PC-9 (cell line): ENCODE measurements around the gene SHANK2. TPM values are rescaled to one million over a fixed set of nuclear protein-coding genes. Genes with fewer than 3 reads are reported as not detected.

Source experiments
- BruUV-seq: library from RNA; stranded (reverse); fragments of 400-500 nt; replicated peaks from 2 replicates; lab custom pipeline; 2021; lab: Mats Ljungman, UMichigan
- CTCF ChIA-PET: fragments of 300-600 bp; sonication (Branson Sonifier 250); formaldehyde crosslinking; loops from one replicate; lab custom pipeline; 2022; ENCODE audit warnings: antibody characterized with exemption; lab: Charles Lee
- POLR2A ChIA-PET: fragments of 300-600 bp; sonication (Branson Sonifier 250); formaldehyde crosslinking; loops from one replicate; lab custom pipeline; 2022; ENCODE audit warnings: antibody characterized with exemption; ENCODE audit not compliant: unreplicated experiment; lab: Charles Lee
- DNase-seq, 2 experiments: peaks; one replicate each; pipeline versions ENCODE4 v3.0.0 to v3.0.0-alpha.2; 2015 to 2022; ENCODE audit warnings: mixed read lengths in 1 of 2
- H2AFZ ChIP-seq: fragments of 200-600 bp; sonication (generic); 2 replicates; pipeline ENCODE4 v1.8.1; 2017; ENCODE audit warnings: antibody characterized with exemption
- H3F3A ChIP-seq: fragments of 200-600 bp; sonication (generic); 2 replicates; pipeline ENCODE4 v1.8.1; 2017; ENCODE audit warnings: antibody characterized with exemption, mild to moderate bottlenecking, low read depth; ENCODE audit not compliant: insufficient read depth
- H3K27ac ChIP-seq: fragments of 200-600 bp; sonication (generic); 2 replicates; pipeline ENCODE4 v1.6.1; 2016; ENCODE audit warnings: mixed run types
- H3K27me3 ChIP-seq: fragments of 200-600 bp; sonication (generic); 2 replicates; pipeline ENCODE4 v1.6.1; 2016; ENCODE audit warnings: low read depth, mixed run types; ENCODE audit not compliant: insufficient read depth
- H3K36me3 ChIP-seq: fragments of 200-600 bp; sonication (generic); 2 replicates; pipeline ENCODE4 v1.6.1; 2016; ENCODE audit warnings: low read depth, mixed run types
- H3K4me1 ChIP-seq: fragments of 200-600 bp; sonication (generic); replicated peaks from 2 replicates; pipeline ENCODE4 v1.6.1; 2016; ENCODE audit warnings: mixed run types; ENCODE audit not compliant: insufficient read depth
- H3K4me2 ChIP-seq: fragments of 200-600 bp; sonication (generic); 2 replicates; pipeline ENCODE4 v1.6.1; 2017; ENCODE audit warnings: mixed run types
- H3K4me3 ChIP-seq: fragments of 200-600 bp; sonication (generic); 2 replicates; pipeline ENCODE4 v1.6.1; 2016; ENCODE audit warnings: mixed run types
- H3K79me2 ChIP-seq: fragments of 200-600 bp; sonication (generic); 2 replicates; pipeline ENCODE4 v1.6.1; 2017; ENCODE audit warnings: low read depth, mixed run types
- H3K9me2 ChIP-seq: fragments of 200-600 bp; sonication (generic); 2 replicates; pipeline ENCODE4 v1.8.1; 2017; ENCODE audit warnings: mild to moderate bottlenecking; ENCODE audit not compliant: insufficient read depth
- H3K9me3 ChIP-seq: fragments of 200-600 bp; sonication (generic); 2 replicates; pipeline ENCODE4 v1.8.1; 2016; ENCODE audit warnings: low read depth; ENCODE audit not compliant: insufficient read depth
- H4K20me1 ChIP-seq: fragments of 200-600 bp; sonication (generic); 2 replicates; pipeline ENCODE4 v1.8.1; 2017; ENCODE audit not compliant: insufficient read depth
- CTCF ChIP-seq: fragments of 200-600 bp; sonication (generic); conservative IDR thresholded peaks from 2 replicates; pipeline ENCODE4 v1.6.1; 2017; ENCODE audit warnings: mixed run types, antibody characterized with exemption, mild to moderate bottlenecking, moderate library complexity
- EZH2 ChIP-seq: fragments of 200-600 bp; sonication (generic); IDR thresholded peaks from 2 replicates; pipeline ENCODE4 v1.8.0; 2017; ENCODE audit warnings: antibody characterized with exemption, low read depth
- intact Hi-C: fragments of 100-400 bp; cut with micrococcal nuclease; formaldehyde crosslinking; loops from one replicate; pipeline ENCODE4 v1.10.0; 2022; ENCODE audit not compliant: unreplicated experiment
- total RNA-seq: library from RNA; stranded (reverse); gene quantifications from 2 replicates; pipeline ENCODE4 v1.2.3, GENCODE V29; 2021

SHANK2 gene
- total RNA-seq, 1 experiment from 2014 or later: 50.5 TPM

DNA sequence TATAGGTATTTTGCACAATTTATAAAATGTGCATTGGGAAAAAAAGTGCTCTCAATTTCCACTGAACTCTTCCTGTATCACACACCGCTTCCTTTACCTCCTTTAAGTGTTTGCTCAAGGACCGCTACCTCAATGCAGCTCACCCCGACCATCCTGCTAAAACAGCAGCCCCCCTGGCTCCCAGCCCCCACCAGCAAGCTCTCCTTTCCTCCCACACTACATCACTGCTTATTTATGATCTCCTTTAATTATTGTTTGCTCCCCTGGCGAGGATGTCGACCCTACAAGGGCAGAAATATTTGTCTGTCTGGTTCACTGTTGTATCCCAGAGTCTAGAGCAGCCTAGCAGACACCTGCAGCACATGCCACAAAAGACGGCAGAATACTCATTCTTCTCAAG, 10.0 kb downstream of the SHANK2 start:
- CTCF ChIA-PET: interaction anchor here (2.2 kb wide), 1 partner anchor 10 kb away, joined by 12 read pairs; the partner anchor contains the start of gene SHANK2
- intact Hi-C loops: no loop called here
- TF ChIP-seq CTCF: no peak
- no peak for TF ChIP-seq EZH2

DNA sequence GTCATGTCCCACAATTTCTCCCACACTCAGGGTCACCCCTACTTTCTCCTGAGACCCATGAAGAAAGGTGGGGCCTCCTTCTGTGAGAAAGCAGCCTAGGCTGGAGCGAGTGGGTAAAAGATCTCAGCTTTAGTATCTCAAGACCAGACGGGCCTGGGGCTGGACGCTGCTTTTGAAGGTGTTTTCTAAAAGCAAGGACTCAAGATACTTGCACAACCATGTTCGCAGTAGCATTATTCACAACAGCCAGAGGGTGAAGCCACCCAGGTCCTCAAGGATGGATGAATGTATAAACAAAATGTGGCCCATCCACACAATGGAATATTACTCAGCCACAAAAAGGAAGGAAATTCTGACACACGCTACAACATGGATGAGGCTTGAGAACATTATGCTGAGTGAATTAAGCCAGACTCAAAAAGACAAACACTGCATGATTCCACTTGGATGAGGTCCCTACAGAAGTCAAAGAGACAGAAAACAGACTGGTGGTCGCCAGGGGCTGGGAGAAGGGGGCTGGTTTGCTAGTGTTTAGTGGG, 10.6 kb downstream of the SHANK2 start:
- H2AFZ ChIP-seq: peak overlapping the region; percentile 29; the same call in 1 of the 2 replicates

More for the DNA sequence above, 10.0 kb downstream of the SHANK2 start:
- Histone ChIP-seq H4K20me1 (no peaks in the 10 kb centered on the region), H3K27ac (peak overlapping the region; percentile 88), H3K4me2 (no peak overlapping the region), H3F3A (peaks cover 35% of the 10 kb centered on the region), H3K4me1 (peaks cover 25% of the 10 kb centered on the region), H3K4me3 (no peak overlapping the region), H3K9me3 (no peaks in the 10 kb centered on the region), H2AFZ (no peak overlapping the region), H3K27me3 (no peaks in the 10 kb centered on the region), H3K36me3 (peaks cover 9% of the 10 kb centered on the region; the same call in 1 of the 2 replicates), H3K79me2 (peaks cover 55% of the 10 kb centered on the region), H3K9me2 (no peaks in the 10 kb centered on the region)
- no TSS peak for BruUV-seq
- DNase-seq: no peak
- POLR2A ChIA-PET: no interaction called here

More for the DNA sequence above, 10.6 kb downstream of the SHANK2 start:
- Histone ChIP-seq H3K79me2 (peaks cover 51% of the 10 kb centered on the region), H3K4me3 (peak overlapping the region; percentile 43), H3K4me1 (peaks cover 25% of the 10 kb centered on the region), H3K9me3 (no peaks in the 10 kb centered on the region), H3K36me3 (peaks cover 9% of the 10 kb centered on the region; the same call in 1 of the 2 replicates), H3F3A (peaks cover 35% of the 10 kb centered on the region), H3K27me3 (no peaks in the 10 kb centered on the region), H3K27ac (peak overlapping the region; percentile 88), H4K20me1 (no peaks in the 10 kb centered on the region; the same call in 1 of the 2 replicates), H3K9me2 (no peaks in the 10 kb centered on the region), H3K4me2 (peak overlapping the region; percentile 83)
- ChIA-PET POLR2A (no interaction called here), CTCF (interaction anchor here (1.0 to 2.2 kb wide), 3 partner anchors 10 to 87 kb away, joined by 4 to 12 read pairs (median 5); partner anchors contain the start of gene SHANK2)
- no TSS peak for BruUV-seq
- no peak for DNase-seq
- intact Hi-C loops: loop anchor here (1.0 kb wide), 2 partner anchors 11 to 58 kb away; partner anchors contain the start of gene SHANK2
- TF ChIP-seq EZH2: no peak
- no peak for TF ChIP-seq CTCF
